WTC11 (cell line): ENCODE measurements around the gene ZNRF2.

Source experiments
- AFF4 ChIP-seq: sonication (generic); formaldehyde crosslinking; IDR thresholded peaks from 2 replicates; pipeline ENCODE4 v1.8.1; 2023; ENCODE audit warnings: mild to moderate bottlenecking, missing genetic modification reagents, borderline replicate concordance
- CTCF ChIP-seq: fragments of 200-600 bp; IDR thresholded peaks from 2 replicates; pipeline ENCODE4 v1.8.0; 2022; ENCODE audit warnings: antibody characterized with exemption
- FOXP1 ChIP-seq: sonication (generic); formaldehyde crosslinking; IDR thresholded peaks from 2 replicates; pipeline ENCODE4 v1.8.0; 2022; ENCODE audit warnings: missing genetic modification reagents, mild to moderate bottlenecking, moderate library complexity, borderline replicate concordance
- HMGA2 ChIP-seq: fragments of 250-450 bp; sonication (Bioruptor Pico); IDR thresholded peaks from 2 replicates; pipeline ENCODE4 v1.4.0; 2021; ENCODE audit warnings: mild to moderate bottlenecking, moderate library complexity
- MAX ChIP-seq: sonication (generic); formaldehyde crosslinking; IDR thresholded peaks from 2 replicates; pipeline ENCODE4 v1.8.0; 2022; ENCODE audit warnings: mild to moderate bottlenecking, missing genetic modification reagents
- NR2C2 ChIP-seq: sonication (generic); formaldehyde crosslinking; IDR thresholded peaks from 2 replicates; pipeline ENCODE4 v1.8.0; 2022; ENCODE audit warnings: mild to moderate bottlenecking, missing genetic modification reagents
- TCF7 ChIP-seq: sonication (generic); formaldehyde crosslinking; IDR thresholded peaks from 2 replicates; pipeline ENCODE4 v1.8.0; 2022; ENCODE audit warnings: mild to moderate bottlenecking, low read depth, missing genetic modification reagents, moderate library complexity
- TEAD4 ChIP-seq: sonication (generic); formaldehyde crosslinking; IDR thresholded peaks from 2 replicates; pipeline ENCODE4 v1.8.0; 2022; ENCODE audit warnings: mild to moderate bottlenecking, missing genetic modification reagents
- ZBTB43 ChIP-seq: sonication (generic); formaldehyde crosslinking; IDR thresholded peaks from 2 replicates; pipeline ENCODE4 v1.8.1; 2023; ENCODE audit warnings: mild to moderate bottlenecking, missing genetic modification reagents

DNA sequence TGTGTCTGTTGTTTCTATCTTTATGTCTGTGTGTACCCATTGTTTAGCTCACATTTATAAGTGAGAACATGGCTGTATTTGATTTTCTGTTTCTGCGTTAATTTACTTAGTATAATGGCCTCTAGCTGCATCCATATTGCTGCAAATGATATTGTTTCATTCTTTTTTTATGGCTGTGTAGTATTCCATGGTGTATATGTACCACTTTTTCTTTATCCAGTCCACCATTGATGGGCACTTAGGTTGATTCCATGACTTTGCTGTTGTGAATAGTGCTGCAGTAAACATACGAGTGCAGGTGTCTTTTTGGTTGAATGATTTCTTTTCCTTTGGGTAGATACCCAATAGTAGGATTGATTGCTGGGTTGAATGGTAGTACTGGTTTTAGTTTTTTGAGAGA lies 48.2 kb downstream of the ZNRF2 start:
- TF ChIP-seq AFF4 (CRISPR knock-in tag), result no peak
- no peak for TF ChIP-seq CTCF
- no peak for TF ChIP-seq TCF7 (CRISPR knock-in tag)
- TF ChIP-seq TEAD4 (CRISPR knock-in tag), result no peak
- TF ChIP-seq HMGA2 (CRISPR knock-in tag), result no peak
- no peak for TF ChIP-seq NR2C2
- TF ChIP-seq FOXP1 (CRISPR knock-in tag), result no peak
- no peak for TF ChIP-seq MAX (CRISPR knock-in tag)
- no peak for TF ChIP-seq ZBTB43
